ENCODE results near the gene CFP.
A peak's percentile ranks its signal among the peaks of the same experiment; 100 is the strongest.

Gene CFP

DNA sequence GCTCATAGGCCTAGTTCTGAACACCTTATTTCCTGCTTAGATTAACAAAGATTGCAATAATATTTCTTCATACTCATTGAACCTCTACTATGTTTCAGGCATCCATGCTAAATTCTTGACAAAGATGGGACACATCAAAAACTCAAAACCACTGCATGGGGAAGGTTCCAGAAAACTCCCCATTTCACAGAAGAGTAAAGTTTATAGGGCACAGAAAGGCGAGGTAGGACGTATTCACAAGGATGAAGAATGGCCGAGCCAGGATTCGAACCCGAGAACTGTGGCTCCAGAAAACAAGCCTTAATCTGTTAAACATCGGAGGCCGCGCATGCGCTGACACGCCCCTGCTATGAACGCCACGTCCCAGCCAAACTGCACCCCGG is 28.6 kb upstream of the CFP start:
- Histone ChIP-seq H3K4me1 (ENCODE audit: control insufficient read depth in 1 of 2, insufficient read depth in 2 of 2, low read length in 2 of 2) (peaks cover 0 to 4% of the 10 kb centered on the region in 2 donors), H3K36me3 (ENCODE audit: control insufficient read depth in 1 of 2, insufficient read depth in 2 of 2, low read length in 2 of 2) (peaks cover 11 to 28% of the 10 kb centered on the region in 2 donors), H3K9me3 (ENCODE audit: control insufficient read depth in 1 of 2, low read length in 2 of 2) (no peaks in the 10 kb centered on the region), H3K9ac (ENCODE audit: low read depth in 1 of 2, low read length in 2 of 2) (peak overlapping the region; percentile 38 to 96), H3K4me3 (ENCODE audit: low read depth in 1 of 2, low read length in 2 of 2) (peak overlapping the region; percentile 73 to 88), H3K27me3 (ENCODE audit: control insufficient read depth in 1 of 2, insufficient read depth in 2 of 2, low read length in 2 of 2) (no peaks in the 10 kb centered on the region), H3K27ac (ENCODE audit: low read depth, low read length) (peak overlapping the region; percentile 98)

DNA sequence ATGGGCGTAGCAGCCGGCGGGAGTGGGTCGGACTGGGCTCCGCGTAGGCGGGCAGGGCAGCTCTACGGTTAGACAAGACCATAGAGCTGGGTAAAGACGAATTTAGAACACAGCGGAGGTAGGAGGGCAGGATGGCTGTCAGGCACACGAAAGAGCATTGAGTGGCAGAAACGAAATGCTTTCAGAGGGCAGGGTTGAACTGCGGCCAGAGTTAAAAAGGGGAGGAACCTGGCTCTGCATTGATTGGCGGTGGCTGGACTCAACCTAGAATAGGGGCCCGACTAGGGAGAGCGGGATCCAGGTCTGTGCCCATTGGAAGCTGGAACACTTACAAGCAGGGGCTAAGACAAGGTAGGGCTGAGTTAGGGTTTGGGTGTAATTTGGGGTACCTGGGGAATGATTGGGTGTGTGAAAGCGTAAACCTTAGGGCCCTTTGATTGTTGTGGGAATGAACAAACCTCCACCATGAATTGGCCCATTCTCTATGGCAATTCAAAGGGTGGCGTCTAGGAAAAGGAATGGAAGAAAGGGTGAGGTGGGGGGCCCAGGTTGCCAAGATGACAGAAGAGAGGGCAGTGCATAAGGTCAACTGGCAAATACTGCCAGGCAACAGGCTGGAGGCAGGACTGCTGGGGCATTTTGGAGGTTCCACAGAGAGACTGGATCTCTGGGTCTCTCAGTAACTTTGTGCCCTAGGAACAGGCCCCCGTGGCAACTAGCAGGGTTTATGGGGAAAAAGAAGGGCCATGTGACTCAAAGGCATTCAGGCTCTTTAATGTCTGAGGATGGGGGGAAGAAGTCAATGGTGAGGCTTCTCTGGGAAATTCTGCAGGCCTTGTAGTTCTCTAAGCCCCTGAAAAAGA is 21.5 kb upstream of the CFP start:
- H3K4me3 ChIP-seq (ENCODE audit: low read depth in 1 of 2, low read length in 2 of 2) = peak overlapping the region; percentile 68 to 73
- H3K36me3 ChIP-seq (ENCODE audit: control insufficient read depth in 1 of 2, insufficient read depth in 2 of 2, low read length in 2 of 2) = peaks cover 0 to 20% of the 10 kb centered on the region in 2 donors
- no peaks in the 10 kb centered on the region for H3K9me3 ChIP-seq (ENCODE audit: control insufficient read depth in 1 of 2, low read length in 2 of 2)
- peak overlapping the region; percentile 63 for H3K27ac ChIP-seq (ENCODE audit: low read depth, low read length)
- no peaks in the 10 kb centered on the region for H3K27me3 ChIP-seq (ENCODE audit: control insufficient read depth in 1 of 2, insufficient read depth in 2 of 2, low read length in 2 of 2)
- H3K4me1 ChIP-seq (ENCODE audit: control insufficient read depth in 1 of 2, insufficient read depth in 2 of 2, low read length in 2 of 2) = peaks cover 19 to 21% of the 10 kb centered on the region in 2 donors
- peak overlapping the region; percentile 59 to 63 for H3K9ac ChIP-seq (ENCODE audit: low read depth in 1 of 2, low read length in 2 of 2)

DNA sequence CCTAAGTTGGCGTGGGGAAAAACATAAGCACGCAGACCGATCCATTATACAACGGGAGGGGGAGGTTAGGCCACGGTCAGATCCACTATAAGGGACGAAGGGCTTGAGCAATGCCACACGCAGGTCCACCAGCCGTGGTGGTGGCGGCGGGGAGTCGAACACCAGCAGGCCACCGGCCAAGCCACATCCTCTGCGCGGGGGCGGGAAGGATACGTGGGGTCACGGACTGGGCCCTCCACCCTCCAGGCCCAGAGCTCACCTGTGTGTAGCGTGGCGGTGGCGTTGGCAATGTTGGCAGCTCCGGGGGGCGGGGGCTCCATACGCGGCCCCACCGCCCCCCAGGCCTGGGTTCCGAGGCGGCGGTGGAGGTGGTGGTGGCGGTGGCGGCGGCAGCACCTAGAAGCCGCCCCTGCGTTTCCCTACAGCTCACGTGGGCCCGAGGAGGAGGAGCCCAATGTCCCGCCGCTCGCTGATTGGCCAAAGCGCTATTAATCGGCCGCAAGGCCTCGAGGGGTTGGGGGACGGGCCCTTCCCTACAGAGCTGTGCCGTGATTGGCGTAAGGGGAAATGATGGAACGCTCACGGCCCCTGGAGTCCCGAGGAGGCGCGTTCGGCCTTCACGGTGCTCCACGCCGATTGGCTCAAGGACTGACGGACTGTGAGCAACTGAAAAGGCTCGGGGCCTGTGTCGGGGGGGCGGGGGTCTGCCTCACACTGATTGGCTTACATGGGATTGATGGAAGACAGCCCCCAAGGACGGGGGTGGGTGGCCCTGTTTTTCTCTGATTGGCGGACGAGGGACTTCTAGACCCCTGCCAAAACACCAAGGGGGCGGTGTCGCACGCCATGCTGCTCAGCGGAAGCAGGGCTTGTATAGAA is 20.7 kb upstream of the CFP start, which contains the start of gene ELK1:
ELK1 (minus strand) TSS at position 400 of the 879 bp plus-strand sequence. CDS start 9,122 bp downstream, outside the sequence.
- H3K9me3 ChIP-seq (ENCODE audit: control insufficient read depth in 1 of 2, low read length in 2 of 2) = no peaks in the 10 kb centered on the region
- H3K4me3 ChIP-seq (ENCODE audit: low read depth in 1 of 2, low read length in 2 of 2) = peak within 1 kb of the TSS; percentile 83
- peak within 1 kb of the TSS; percentile 75 for H3K27ac ChIP-seq (ENCODE audit: low read depth, low read length)
- no peaks in the 10 kb centered on the region for H3K27me3 ChIP-seq (ENCODE audit: control insufficient read depth in 1 of 2, insufficient read depth in 2 of 2, low read length in 2 of 2)
- H3K36me3 ChIP-seq (ENCODE audit: control insufficient read depth in 1 of 2, insufficient read depth in 2 of 2, low read length in 2 of 2) = peaks cover 0 to 13% of the 10 kb centered on the region in 2 donors
- peaks cover 19 to 21% of the 10 kb centered on the region in 2 donors for H3K4me1 ChIP-seq (ENCODE audit: control insufficient read depth in 1 of 2, insufficient read depth in 2 of 2, low read length in 2 of 2)
- peak within 1 kb of the TSS; percentile 84 for H3K9ac ChIP-seq (ENCODE audit: low read depth in 1 of 2, low read length in 2 of 2)

GRCh38 chrX:47649781-47650163 is 20.0 kb upstream of the CFP start:
- peaks cover 19 to 21% of the 10 kb centered on the region in 2 donors for H3K4me1 ChIP-seq (ENCODE audit: control insufficient read depth in 1 of 2, insufficient read depth in 2 of 2, low read length in 2 of 2)
- peaks cover 0 to 9% of the 10 kb centered on the region in 2 donors for H3K36me3 ChIP-seq (ENCODE audit: control insufficient read depth in 1 of 2, insufficient read depth in 2 of 2, low read length in 2 of 2)
- H3K27ac ChIP-seq (ENCODE audit: low read depth, low read length) = no peak overlapping the region
- peak overlapping the region; percentile 83 for H3K4me3 ChIP-seq (ENCODE audit: low read depth in 1 of 2, low read length in 2 of 2)
- H3K27me3 ChIP-seq (ENCODE audit: control insufficient read depth in 1 of 2, insufficient read depth in 2 of 2, low read length in 2 of 2) = no peaks in the 10 kb centered on the region
- no peaks in the 10 kb centered on the region for H3K9me3 ChIP-seq (ENCODE audit: control insufficient read depth in 1 of 2, low read length in 2 of 2)
- H3K9ac ChIP-seq (ENCODE audit: low read depth in 1 of 2, low read length in 2 of 2) = peak overlapping the region; percentile 57 to 84

DNA sequence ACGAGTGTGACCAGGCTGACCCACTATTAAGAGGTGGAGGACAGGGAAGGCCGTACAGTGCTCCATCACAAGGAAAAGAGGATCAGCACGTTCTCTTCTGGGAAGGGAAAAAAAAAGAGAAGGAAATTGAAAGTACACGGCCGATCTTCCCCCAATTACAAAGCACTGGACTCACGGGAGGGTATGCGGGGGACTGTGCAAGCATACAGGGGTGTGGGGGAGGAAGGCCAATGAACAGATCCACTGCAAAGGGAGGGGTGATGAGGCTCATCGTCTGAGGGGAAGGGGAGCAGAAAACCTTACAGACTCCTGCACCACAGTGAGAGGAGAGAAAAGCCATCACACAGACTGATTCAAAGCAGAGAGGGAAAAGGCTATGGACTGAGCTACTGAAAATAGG is 19.5 kb upstream of the CFP start:
- Histone ChIP-seq H3K4me1 (ENCODE audit: control insufficient read depth in 1 of 2, insufficient read depth in 2 of 2, low read length in 2 of 2) (peaks cover 19 to 21% of the 10 kb centered on the region in 2 donors), H3K4me3 (ENCODE audit: low read depth in 1 of 2, low read length in 2 of 2) (peak overlapping the region; percentile 83), H3K9ac (ENCODE audit: low read depth in 1 of 2, low read length in 2 of 2) (peak overlapping the region; percentile 57 to 66), H3K27me3 (ENCODE audit: control insufficient read depth in 1 of 2, insufficient read depth in 2 of 2, low read length in 2 of 2) (no peaks in the 10 kb centered on the region), H3K9me3 (ENCODE audit: control insufficient read depth in 1 of 2, low read length in 2 of 2) (no peaks in the 10 kb centered on the region), H3K36me3 (ENCODE audit: control insufficient read depth in 1 of 2, insufficient read depth in 2 of 2, low read length in 2 of 2) (peaks cover 0 to 9% of the 10 kb centered on the region in 2 donors), H3K27ac (ENCODE audit: low read depth, low read length) (no peak overlapping the region)

- Histone ChIP-seq H3K36me3 (ENCODE audit: control insufficient read depth in 1 of 2, insufficient read depth in 2 of 2, low read length in 2 of 2) (peaks cover 0 to 7% of the 10 kb centered on the region in 2 donors), H3K9me3 (ENCODE audit: control insufficient read depth in 1 of 2, low read length in 2 of 2) (no peaks in the 10 kb centered on the region), H3K27ac (ENCODE audit: low read depth, low read length) (no peak overlapping the region), H3K4me3 (ENCODE audit: low read depth in 1 of 2, low read length in 2 of 2) (no peak overlapping the region), H3K4me1 (ENCODE audit: control insufficient read depth in 1 of 2, insufficient read depth in 2 of 2, low read length in 2 of 2) (peaks cover 19 to 21% of the 10 kb centered on the region in 2 donors), H3K27me3 (ENCODE audit: control insufficient read depth in 1 of 2, insufficient read depth in 2 of 2, low read length in 2 of 2) (no peaks in the 10 kb centered on the region), H3K9ac (ENCODE audit: low read depth in 1 of 2, low read length in 2 of 2) (no peak overlapping the region)
These were observed 18.6 kb upstream of the CFP start for GRCh38 chrX:47648376-47648775.

GRCh38 chrX:47646636-47647035 is 16.9 kb upstream of the CFP start:
- no peak overlapping the region for H3K27ac ChIP-seq (ENCODE audit: low read depth, low read length)
- H3K4me3 ChIP-seq (ENCODE audit: low read depth in 1 of 2, low read length in 2 of 2) = no peak overlapping the region
- no peaks in the 10 kb centered on the region for H3K27me3 ChIP-seq (ENCODE audit: control insufficient read depth in 1 of 2, insufficient read depth in 2 of 2, low read length in 2 of 2)
- peaks cover 17 to 21% of the 10 kb centered on the region in 2 donors for H3K4me1 ChIP-seq (ENCODE audit: control insufficient read depth in 1 of 2, insufficient read depth in 2 of 2, low read length in 2 of 2)
- H3K9ac ChIP-seq (ENCODE audit: low read depth in 1 of 2, low read length in 2 of 2) = no peak overlapping the region
- H3K36me3 ChIP-seq (ENCODE audit: control insufficient read depth in 1 of 2, insufficient read depth in 2 of 2, low read length in 2 of 2) = peaks cover 0 to under 1% of the 10 kb centered on the region in 2 donors
- no peaks in the 10 kb centered on the region for H3K9me3 ChIP-seq (ENCODE audit: control insufficient read depth in 1 of 2, low read length in 2 of 2)

GRCh38 chrX:47645530-47645929 is 15.8 kb upstream of the CFP start:
- H3K27me3 ChIP-seq (ENCODE audit: control insufficient read depth in 1 of 2, insufficient read depth in 2 of 2, low read length in 2 of 2) = no peaks in the 10 kb centered on the region
- H3K9ac ChIP-seq (ENCODE audit: low read depth in 1 of 2, low read length in 2 of 2) = no peak overlapping the region
- no peak overlapping the region for H3K4me3 ChIP-seq (ENCODE audit: low read depth in 1 of 2, low read length in 2 of 2)
- peaks cover 4 to 11% of the 10 kb centered on the region in 2 donors for H3K36me3 ChIP-seq (ENCODE audit: control insufficient read depth in 1 of 2, insufficient read depth in 2 of 2, low read length in 2 of 2)
- H3K9me3 ChIP-seq (ENCODE audit: control insufficient read depth in 1 of 2, low read length in 2 of 2) = no peaks in the 10 kb centered on the region
- peaks cover 13% of the 10 kb centered on the region in 2 donors for H3K4me1 ChIP-seq (ENCODE audit: control insufficient read depth in 1 of 2, insufficient read depth in 2 of 2, low read length in 2 of 2)
- no peak overlapping the region for H3K27ac ChIP-seq (ENCODE audit: low read depth, low read length)

DNA sequence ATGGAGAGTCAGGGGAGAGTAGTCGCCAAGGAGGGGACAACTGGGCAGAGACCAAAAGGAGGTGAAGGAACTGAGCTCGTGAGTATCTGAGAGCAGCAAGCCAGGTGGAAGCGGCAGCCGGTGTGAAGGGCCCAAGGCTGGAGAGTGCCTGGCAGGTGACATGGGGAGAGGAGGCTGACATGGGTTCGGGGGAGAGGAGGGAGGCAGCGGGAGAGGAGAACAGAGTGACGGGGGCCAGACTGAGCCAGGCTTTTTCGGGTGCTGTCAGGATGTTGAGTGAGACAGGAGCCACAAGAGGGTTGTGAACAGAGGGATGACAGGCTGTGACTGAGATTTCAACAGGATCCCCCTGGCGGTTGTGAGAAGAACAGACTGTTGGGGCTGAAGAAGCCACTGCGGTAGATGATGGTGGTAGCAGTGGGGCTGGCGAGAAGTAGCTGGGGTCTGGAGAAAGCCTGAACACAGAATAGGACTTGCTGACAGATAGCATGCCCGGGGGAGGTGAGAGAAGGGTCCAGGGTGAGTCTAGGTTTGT is 14.9 kb upstream of the CFP start:
- peaks cover 13% of the 10 kb centered on the region in 2 donors for H3K4me1 ChIP-seq (ENCODE audit: control insufficient read depth in 1 of 2, insufficient read depth in 2 of 2, low read length in 2 of 2)
- H3K27ac ChIP-seq (ENCODE audit: low read depth, low read length) = no peak overlapping the region
- H3K9ac ChIP-seq (ENCODE audit: low read depth in 1 of 2, low read length in 2 of 2) = no peak overlapping the region
- no peaks in the 10 kb centered on the region for H3K27me3 ChIP-seq (ENCODE audit: control insufficient read depth in 1 of 2, insufficient read depth in 2 of 2, low read length in 2 of 2)
- H3K4me3 ChIP-seq (ENCODE audit: low read depth in 1 of 2, low read length in 2 of 2) = no peak overlapping the region
- H3K36me3 ChIP-seq (ENCODE audit: control insufficient read depth in 1 of 2, insufficient read depth in 2 of 2, low read length in 2 of 2) = peaks cover 11 to 21% of the 10 kb centered on the region in 2 donors
- no peaks in the 10 kb centered on the region for H3K9me3 ChIP-seq (ENCODE audit: control insufficient read depth in 1 of 2, low read length in 2 of 2)

Measured in duodenal mucosa (tissue), 2 donors.